ENCODE data around the gene CYTH3.

The CYTH3 gene

GRCh38 chr7:6256677-6257535 lies 15.5 kb downstream of the CYTH3 start:
- DNase-seq (ENCODE audit: low read depth, low spot score) = no peak

DNA sequence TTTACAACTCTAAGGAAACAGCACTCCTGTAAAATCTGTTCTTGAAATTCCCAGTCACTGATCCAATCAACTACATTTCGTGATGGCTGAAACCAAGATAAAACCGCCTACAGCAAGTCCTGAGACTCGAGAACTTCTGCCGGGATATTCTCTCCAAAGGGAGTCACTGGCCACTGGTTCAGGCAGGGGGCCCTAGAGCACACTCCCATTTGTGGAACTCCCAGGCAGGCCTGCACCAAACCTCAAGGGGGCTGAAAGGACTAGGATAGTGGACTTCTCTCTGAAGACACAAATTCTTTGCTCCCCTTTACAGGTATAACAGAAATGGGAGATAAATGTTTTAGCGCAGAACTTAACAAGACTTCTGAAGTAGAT lies 16.3 kb downstream of the CYTH3 start:
- DNase-seq (ENCODE audit: low read depth, low spot score) = no peak

GRCh38 chr7:6254866-6255265 lies 17.6 kb downstream of the CYTH3 start:
- no peak for DNase-seq (ENCODE audit: low read depth, low spot score)

DNA sequence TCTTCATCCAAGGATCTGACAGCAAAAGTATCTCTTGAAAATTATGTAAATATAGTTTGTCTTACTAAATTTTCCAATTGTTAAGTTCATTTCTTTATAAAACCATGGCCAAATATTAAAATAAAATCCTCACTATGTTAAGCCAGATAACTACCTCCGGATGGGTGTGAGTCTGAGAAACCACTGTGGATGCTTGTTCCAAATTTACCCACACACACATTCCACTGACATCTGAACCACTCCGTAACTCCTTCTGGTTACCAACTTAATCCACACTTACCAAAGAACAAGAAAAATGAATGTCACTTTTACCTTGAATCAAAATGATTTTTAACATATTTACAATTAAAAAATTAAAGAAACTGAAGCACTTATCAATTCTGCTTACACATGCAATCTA lies 19.7 kb downstream of the CYTH3 start:
- no peak for DNase-seq (ENCODE audit: low read depth, low spot score)

- DNase-seq (ENCODE audit: low read depth, low spot score) = no peak
Observed at GRCh38 chr7:6252341-6252746, 20.1 kb downstream of the CYTH3 start.

DNA sequence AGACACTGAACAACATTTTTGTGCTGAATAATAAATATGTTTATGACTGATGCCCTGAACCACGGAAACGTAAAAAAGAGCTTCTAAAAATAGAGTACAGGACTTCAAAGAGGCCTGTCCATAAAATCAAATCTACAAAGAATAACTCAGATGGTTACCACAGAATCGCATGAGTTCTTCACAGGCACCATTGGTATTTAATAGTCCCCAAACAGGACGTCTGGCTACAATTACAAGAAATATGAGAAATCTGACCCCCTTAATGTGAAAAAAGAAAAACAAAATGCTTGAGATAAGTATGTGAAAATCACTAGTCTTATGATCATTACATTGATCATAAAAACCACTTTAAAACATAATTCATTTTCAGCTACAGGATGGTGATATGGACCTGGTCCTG lies 20.8 kb downstream of the CYTH3 start:
- no peak for DNase-seq (ENCODE audit: low read depth, low spot score)

GRCh38 chr7:6250364-6250833 lies 22.0 kb downstream of the CYTH3 start:
- DNase-seq (ENCODE audit: low read depth, low spot score) = no peak

DNA sequence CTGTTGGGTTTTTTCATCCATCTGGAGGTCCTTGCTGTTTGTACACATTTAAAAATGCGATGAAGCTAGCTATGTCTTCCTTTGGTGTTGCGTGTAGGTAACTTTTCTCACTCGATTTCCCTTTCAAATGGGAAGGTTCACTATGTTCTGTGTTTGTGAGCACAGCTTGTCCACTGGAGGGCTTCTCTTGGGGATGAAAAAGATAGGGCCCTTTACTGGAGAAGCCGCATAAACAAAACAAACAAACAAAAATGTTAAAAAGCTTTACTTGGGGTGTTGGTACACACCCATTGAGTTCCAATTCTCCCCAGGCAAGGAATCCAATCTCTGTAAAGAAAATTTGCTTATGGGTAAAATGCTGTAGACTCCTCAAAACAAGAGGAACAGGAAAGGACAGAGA lies 23.4 kb downstream of the CYTH3 start:
- DNase-seq (ENCODE audit: low read depth, low spot score) = no peak

GRCh38 chr7:6248581-6248980 lies 23.8 kb downstream of the CYTH3 start:
- no peak for DNase-seq (ENCODE audit: low read depth, low spot score)

DNA sequence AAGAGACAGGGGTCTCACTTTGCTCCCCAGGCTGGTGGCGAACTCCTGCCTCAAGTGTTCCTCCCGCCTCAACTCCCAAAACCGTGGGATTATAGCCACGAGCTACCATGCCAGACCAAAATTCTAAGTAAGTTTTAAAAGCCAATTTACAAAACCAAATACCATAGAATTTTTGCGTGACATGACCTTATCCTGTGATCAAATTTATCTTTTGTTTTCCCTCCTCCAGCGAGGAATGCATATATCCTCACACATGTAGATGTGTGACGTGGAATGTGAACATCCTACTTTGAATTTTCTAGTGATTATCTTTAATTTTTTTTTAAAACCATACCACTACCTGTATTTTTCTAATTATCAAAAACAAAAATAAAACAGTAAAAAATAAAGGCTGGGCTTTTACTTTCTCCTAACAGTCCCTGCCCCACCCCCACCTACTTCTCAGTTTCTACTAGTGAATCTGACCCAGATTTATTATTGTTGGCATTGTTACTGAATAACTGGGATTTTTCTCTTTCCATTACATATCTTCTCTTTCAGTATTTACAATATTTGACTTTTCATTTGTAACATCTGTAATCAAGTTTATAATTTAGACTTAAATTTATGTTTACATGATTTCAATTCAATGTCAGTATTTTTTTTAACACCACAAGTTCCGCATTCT lies 26.0 kb downstream of the CYTH3 start:
- DNase-seq (ENCODE audit: low read depth, low spot score) = no peak

DNA sequence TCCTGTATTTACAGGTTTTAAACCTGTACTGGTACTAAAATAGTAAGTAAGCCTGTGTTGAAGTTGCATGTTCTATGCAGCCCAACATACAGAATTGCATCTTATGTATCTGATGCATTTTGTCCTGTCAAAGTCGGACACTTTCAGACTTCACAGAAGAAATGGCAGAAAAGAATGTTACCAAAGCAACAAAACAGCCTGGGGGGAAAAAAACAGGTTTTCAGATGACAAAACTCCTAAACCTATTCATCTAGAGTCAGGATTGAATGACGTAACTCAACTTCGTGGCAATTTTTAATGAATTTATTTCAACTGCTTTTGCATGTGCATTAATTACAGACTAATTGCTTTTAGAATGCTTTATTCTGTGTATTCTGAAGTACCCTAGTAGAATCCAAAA lies 28.4 kb downstream of the CYTH3 start:
- DNase-seq (ENCODE audit: low read depth, low spot score) = no peak

DNA sequence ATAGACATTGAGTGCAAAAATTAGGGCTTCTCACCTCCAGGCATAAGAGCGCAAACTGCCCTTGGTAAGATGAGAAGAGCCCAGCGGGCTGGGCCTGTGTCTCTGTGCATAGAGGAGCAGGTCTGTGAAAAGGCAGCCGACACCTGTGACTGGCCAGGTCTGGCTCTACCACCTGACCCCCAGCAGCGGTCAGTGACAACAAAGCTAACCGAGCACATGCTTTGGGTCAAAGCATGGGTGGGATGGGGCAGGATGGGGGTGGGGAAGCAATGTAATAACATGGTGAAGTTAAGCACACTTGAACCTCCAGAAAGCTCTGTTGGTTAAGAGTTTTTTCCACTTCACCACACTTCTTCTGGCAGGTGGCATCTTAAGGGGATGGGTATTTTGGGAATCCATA lies 29.3 kb downstream of the CYTH3 start:
- no peak for DNase-seq (ENCODE audit: low read depth, low spot score)

- no peak for DNase-seq (ENCODE audit: low read depth, low spot score)
Observed at GRCh38 chr7:6242561-6242960, 29.9 kb downstream of the CYTH3 start.

DNA sequence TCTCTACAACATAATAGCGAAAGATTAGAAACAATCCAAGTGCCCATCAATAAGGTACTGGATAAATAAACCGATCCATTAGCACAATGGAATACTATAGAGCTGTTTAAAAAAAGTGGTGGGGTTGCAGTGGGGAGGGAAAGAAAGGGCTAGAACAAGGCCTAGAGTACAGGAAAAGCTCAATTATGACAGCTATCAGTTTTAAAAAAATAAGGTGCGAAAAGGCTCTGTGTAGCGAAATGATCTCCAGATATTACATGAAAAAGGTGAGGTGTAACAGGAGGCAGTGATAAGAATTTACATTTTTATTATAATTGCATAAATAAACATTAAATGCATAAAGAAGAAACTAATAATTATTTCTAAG lies 30.8 kb downstream of the CYTH3 start:
- DNase-seq (ENCODE audit: low read depth, low spot score) = no peak

DNA sequence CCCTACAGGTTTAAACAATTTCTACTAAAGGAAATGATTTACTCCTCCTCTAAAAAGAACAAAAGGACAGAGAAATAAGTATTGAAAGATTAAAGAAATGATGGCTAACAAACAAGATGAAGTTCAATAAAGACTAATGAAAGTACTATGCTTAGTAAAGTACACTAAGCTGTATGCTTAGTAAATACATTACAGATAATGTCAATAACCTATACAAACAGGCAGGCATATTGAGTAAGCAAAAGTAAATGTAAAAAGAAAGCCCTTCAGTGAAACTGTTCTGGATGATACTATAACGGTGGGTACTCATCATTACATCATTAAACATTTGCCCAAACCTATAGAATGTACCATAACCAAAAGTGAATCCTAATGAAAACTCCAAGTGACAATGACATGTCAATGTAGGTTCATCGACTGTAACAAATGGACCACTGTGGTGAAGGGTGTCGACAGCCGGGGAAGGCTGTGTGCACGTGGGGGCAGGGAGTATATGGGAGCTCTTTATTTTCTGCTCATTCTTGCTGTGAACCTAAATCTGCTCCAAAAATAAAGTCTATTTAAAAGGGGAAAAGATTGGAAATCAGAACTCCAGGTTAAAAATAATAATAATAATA lies 34.0 kb downstream of the CYTH3 start:
- DNase-seq (ENCODE audit: low read depth, low spot score) = no peak

- no peak for DNase-seq (ENCODE audit: low read depth, low spot score)
Observed at GRCh38 chr7:6237730-6238129, 34.7 kb downstream of the CYTH3 start.

GRCh38 chr7:6237011-6237410 lies 35.4 kb downstream of the CYTH3 start:
- DNase-seq (ENCODE audit: low read depth, low spot score) = no peak

DNA sequence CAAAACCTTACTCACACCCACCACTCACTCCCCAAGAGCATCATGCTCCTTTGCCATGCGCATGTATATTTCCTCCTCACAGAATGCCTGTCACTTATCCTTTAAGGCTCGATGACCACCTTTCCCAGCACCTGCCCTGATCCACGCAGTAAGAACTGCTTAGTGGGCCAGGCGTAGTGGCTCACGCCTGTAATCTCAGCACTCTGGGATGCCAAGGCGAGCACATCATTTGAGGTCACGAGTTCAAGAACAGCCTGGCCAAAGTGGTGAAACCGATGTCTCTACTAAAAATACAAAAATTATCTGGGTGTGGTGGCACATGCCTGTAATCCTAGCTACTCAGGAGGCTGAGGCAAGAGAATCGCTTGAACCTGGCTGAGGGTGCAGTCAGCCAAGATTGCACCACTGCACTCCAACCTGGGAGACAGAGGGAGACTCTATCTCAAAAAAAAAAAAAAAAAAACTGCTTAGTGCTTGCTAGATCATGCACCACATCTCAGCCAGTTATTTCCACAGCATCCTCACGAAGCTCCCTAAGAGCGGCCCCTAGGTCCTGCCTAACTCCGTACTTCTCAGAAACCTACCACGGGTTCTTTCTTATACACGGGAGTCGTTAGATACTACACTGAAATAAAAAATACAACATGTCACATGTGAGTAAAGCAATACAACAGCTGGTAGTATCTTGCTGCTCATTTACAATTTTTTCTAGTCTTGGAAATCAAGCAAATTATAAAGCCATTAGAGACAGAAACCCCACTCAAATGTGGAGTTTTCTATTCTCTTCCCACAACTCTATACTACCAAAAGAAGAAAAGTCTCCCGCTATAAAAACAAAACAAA lies 37.2 kb downstream of the CYTH3 start:
- no peak for DNase-seq (ENCODE audit: low read depth, low spot score)

DNA sequence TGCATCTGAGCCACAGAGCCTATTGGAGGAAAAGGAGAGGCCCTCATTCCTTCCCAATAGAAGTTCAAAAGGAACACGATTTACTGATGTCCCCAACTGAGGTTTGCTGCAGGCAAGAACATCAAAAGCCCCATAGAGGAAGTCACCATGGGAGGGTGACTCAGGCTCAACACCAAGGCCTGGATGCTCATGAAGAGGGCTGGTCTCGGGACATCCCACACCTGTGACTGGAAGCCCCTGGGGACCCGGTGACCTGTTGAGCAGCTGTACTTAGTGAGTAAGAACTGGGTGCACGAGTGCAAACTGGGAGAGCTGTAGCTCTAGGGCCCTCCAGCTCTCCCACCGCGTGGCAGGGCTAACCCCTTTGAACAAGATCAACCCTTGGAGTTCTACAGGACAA lies 38.0 kb downstream of the CYTH3 start:
- no peak for DNase-seq (ENCODE audit: low read depth, low spot score)

DNA sequence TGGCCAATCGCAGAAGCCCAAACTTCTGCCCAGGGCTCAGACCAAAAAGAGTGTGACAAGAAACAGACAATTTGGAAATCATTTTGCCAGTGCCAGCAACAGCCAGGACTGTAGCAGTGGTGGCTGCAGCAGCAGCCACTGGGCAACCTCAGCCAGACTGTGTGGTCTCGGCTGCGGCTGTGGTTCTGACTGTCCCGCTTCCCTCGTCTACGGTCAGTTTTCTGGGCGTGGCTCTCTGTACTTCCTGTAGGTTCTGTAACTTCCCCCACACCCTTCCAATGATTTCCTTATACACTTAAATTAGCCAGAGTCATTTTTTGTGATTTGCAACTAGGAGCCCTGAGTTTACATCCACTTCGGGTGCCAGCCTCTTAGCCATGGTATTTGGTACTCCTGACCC lies 39.9 kb downstream of the CYTH3 start:
- no peak for DNase-seq (ENCODE audit: low read depth, low spot score)

DNA sequence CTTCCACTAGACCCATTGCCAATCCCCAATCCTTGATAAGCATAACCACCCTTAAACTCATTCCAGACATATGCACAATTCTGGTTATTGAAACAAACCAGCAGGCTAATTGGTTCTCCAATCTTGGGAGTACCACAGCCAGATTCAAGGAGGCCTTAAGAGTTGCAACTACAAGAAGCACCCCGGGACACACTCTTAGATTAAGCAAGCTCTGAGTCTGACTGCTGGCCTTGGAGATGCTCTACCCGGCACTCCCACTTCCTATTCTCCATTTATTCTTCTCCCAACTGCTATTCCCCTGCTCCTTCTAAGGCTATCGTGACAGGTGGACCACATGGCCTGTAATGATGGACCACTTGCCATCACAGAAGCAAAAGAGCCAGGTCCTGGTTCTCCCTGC lies 40.3 kb downstream of the CYTH3 start:
- no peak for DNase-seq (ENCODE audit: low read depth, low spot score)

GRCh38 chr7:6231184-6231583 lies 41.2 kb downstream of the CYTH3 start:
- no peak for DNase-seq (ENCODE audit: low read depth, low spot score)
